ENCODE data around the gene ABCG8. TPM values are rescaled to one million over a fixed set of nuclear protein-coding genes. Genes with fewer than 3 reads are reported as not detected.

ABCG8 gene
- total RNA-seq, 1 donor from 2014 or later, result not detected

DNA sequence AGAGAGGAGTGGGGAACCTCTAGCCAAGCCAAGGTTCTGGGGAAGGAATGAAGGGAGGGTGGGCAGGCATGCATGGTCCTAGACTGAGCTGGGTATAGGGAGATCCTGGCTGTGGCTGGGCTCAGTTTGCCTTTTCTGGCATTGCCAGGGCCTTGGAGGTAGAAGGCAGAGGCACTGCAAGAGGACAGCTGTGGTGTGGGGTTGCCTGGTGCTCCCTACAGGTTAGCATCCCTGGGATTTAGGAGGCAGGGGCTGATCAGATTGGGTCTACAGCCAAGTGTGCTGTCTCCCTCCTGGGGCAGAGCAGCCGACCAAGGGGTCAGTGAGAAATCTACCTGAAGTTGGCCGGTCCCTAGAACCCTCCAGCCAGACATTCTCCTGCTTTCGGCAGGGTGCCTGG, 15.9 kb downstream of the ABCG8 start:
- H3K27me3 Mint-ChIP-seq, result peaks cover 15% of the 10 kb centered on the region

DNA sequence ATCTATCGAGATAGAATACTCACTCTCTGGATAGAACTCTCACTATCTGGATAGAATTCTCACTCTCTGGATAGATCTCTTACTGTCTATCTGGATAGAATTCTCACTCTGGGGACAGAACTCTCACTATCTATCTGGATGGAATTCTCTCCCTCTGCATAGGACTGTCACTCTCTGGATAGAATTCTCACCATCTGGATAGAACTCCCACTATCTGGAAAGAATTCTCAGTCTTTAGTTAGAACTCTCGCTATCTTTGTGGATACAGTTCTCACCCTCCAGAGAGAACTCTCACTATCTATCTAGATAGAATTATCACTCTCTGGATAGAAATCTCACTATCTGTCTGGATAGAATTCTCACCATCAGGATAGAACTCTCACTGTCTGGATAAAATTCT, 16.5 kb downstream of the ABCG8 start:
- Mint-ChIP-seq H3K36me3 (ENCODE audit: low read depth) (no peaks in the 10 kb centered on the region), H3K27ac (no peak overlapping the region), H3K9me3 (no peaks in the 10 kb centered on the region), H3K4me3 (no peak overlapping the region), H3K27me3 (peaks cover 15% of the 10 kb centered on the region), H3K4me1 (no peaks in the 10 kb centered on the region)
- intact Hi-C loops (cut with micrococcal nuclease), result no loop called here
- DNase-seq, result no peak

More for the DNA sequence above, 15.9 kb downstream of the ABCG8 start:
- no peak overlapping the region for H3K27ac Mint-ChIP-seq
- no peaks in the 10 kb centered on the region for H3K36me3 Mint-ChIP-seq (ENCODE audit: low read depth)
- no peaks in the 10 kb centered on the region for H3K9me3 Mint-ChIP-seq
- intact Hi-C loops (cut with micrococcal nuclease), result no loop called here
- H3K4me1 Mint-ChIP-seq, result no peaks in the 10 kb centered on the region
- H3K4me3 Mint-ChIP-seq, result no peak overlapping the region
- DNase-seq, result no peak

DNA sequence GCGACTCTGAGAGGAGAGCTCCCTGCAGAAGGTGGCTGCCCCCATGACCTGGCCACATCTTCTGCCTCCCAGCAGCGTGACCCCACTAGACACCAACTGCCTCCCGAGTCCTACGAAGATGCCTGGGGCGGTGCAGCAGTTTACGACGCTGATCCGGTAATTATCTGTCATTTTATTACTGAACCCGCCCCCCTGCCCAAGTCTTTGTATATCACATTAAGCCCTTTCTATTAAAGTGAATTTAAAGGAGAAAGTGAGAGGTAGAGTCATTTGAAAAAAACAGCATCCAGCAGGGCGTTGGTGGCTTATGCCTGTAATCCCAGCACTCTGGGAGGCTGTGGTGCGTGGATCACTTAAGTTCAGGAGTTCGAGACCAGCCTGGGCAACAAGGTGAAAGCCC, 33.4 kb downstream of the ABCG8 start:
- H3K27ac Mint-ChIP-seq, result no peak overlapping the region
- H3K4me1 Mint-ChIP-seq, result no peaks in the 10 kb centered on the region
- H3K9me3 Mint-ChIP-seq, result no peaks in the 10 kb centered on the region
- H3K36me3 Mint-ChIP-seq (ENCODE audit: low read depth), result no peaks in the 10 kb centered on the region
- peaks cover 10% of the 10 kb centered on the region for H3K27me3 Mint-ChIP-seq
- no peak overlapping the region for H3K4me3 Mint-ChIP-seq
- peak; percentile 44 for DNase-seq
- intact Hi-C loops (cut with micrococcal nuclease), result loop anchor here (10.0 kb wide), 1 partner anchor 257 kb away; no protein-coding TSS in a partner anchor

DNA sequence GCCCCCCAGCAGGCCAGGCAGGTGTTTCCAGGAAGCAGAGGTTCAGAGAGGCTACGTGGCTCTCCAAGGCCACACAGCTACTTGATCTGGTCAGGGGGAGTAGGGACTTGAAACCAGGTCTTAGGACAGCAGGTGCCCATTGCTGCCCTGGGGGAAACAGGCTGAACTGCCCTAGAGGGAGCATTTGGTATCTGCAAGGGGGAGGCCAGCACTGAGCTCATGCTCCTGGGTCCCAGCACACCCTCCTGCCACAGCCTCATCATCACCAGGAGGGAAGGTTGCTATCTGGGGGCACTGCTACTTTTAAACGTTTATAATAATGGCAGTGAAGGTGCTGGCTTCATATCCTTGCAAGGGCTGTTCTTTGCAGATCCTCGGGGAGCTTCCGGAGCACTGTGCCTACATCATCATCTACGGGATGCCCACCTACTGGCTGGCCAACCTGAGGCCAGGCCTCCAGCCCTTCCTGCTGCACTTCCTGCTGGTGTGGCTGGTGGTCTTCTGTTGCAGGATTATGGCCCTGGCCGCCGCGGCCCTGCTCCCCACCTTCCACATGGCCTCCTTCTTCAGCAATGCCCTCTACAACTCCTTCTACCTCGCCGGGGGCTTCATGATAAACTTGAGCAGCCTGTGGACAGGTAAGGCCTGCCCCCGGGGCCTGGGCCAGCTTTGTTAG, 36.1 kb downstream of the ABCG8 start:
- Mint-ChIP-seq H3K4me3 (no peak overlapping the region), H3K27me3 (peaks cover 3% of the 10 kb centered on the region), H3K4me1 (peaks cover 2% of the 10 kb centered on the region), H3K9me3 (no peaks in the 10 kb centered on the region), H3K36me3 (ENCODE audit: low read depth) (no peaks in the 10 kb centered on the region), H3K27ac (no peak overlapping the region)
- peak; percentile 53 for DNase-seq
- intact Hi-C loops (cut with micrococcal nuclease), result loop anchor here (10.0 kb wide), 1 partner anchor 260 kb away; no protein-coding TSS in a partner anchor

GRCh38 chr2:43877782-43878464, 39.2 kb downstream of the ABCG8 start:
- Mint-ChIP-seq H3K27me3 (no peaks in the 10 kb centered on the region), H3K36me3 (ENCODE audit: low read depth) (no peaks in the 10 kb centered on the region), H3K4me1 (peaks cover 2% of the 10 kb centered on the region), H3K9me3 (no peaks in the 10 kb centered on the region), H3K4me3 (no peak overlapping the region), H3K27ac (no peak overlapping the region)
- DNase-seq, result peak; percentile 90
- intact Hi-C loops (cut with micrococcal nuclease), result loop anchor here (10.0 kb wide), 1 partner anchor 263 kb away; no protein-coding TSS in a partner anchor

GRCh38 chr2:43879261-43879660, 40.5 kb downstream of the ABCG8 start:
- DNase-seq, result peak; percentile 51
- H3K4me3 Mint-ChIP-seq, result no peak overlapping the region

GRCh38 chr2:43880471-43880870, 41.7 kb downstream of the ABCG8 start:
- H3K4me1 Mint-ChIP-seq, result peaks cover 2% of the 10 kb centered on the region
- DNase-seq, result no peak
- H3K36me3 Mint-ChIP-seq (ENCODE audit: low read depth), result no peaks in the 10 kb centered on the region
- intact Hi-C loops (cut with micrococcal nuclease), result no loop called here
- no peaks in the 10 kb centered on the region for H3K27me3 Mint-ChIP-seq
- H3K4me3 Mint-ChIP-seq, result no peak overlapping the region
- H3K27ac Mint-ChIP-seq, result no peak overlapping the region
- H3K9me3 Mint-ChIP-seq, result no peaks in the 10 kb centered on the region

More at GRCh38 chr2:43879261-43879660, 40.5 kb downstream of the ABCG8 start:
- Mint-ChIP-seq H3K27ac (no peak overlapping the region), H3K4me1 (peaks cover 2% of the 10 kb centered on the region), H3K36me3 (ENCODE audit: low read depth) (no peaks in the 10 kb centered on the region), H3K9me3 (no peaks in the 10 kb centered on the region), H3K27me3 (no peaks in the 10 kb centered on the region)
- intact Hi-C loops (cut with micrococcal nuclease), result loop anchor here (10.0 kb wide), 1 partner anchor 264 kb away; no protein-coding TSS in a partner anchor

- peaks cover 2% of the 10 kb centered on the region for H3K4me1 Mint-ChIP-seq
- intact Hi-C loops (cut with micrococcal nuclease), result no loop called here
- H3K27me3 Mint-ChIP-seq, result no peaks in the 10 kb centered on the region
- no peaks in the 10 kb centered on the region for H3K9me3 Mint-ChIP-seq
- no peak overlapping the region for H3K27ac Mint-ChIP-seq
- no peak overlapping the region for H3K4me3 Mint-ChIP-seq
- peak; percentile 41 for DNase-seq
- H3K36me3 Mint-ChIP-seq (ENCODE audit: low read depth), result peaks cover 1% of the 10 kb centered on the region
Observed at GRCh38 chr2:43880952-43881351, 42.2 kb downstream of the ABCG8 start.

DNA sequence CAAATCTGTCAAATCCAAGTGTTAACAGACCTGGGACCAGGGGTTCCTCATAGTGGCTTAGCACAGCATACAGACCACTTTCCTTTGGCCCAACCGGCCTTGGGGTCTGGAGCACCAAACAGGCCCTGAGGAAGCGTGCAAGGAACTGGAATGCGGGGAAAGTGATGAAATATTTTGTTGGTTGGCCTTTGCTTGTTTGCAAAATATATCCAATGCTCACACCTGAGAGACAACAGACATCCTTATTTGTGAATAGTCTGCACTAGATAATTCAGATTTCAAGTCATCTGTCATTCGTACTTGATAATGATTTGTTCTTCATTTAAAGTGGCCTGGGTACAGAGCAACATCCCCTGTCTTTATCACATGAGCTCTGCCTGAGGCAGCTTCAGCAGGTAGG, 43.5 kb downstream of the ABCG8 start:
- H3K4me3 Mint-ChIP-seq, result no peak overlapping the region
- intact Hi-C loops (cut with micrococcal nuclease), result no loop called here
- H3K36me3 Mint-ChIP-seq (ENCODE audit: low read depth), result peaks cover 11% of the 10 kb centered on the region
- H3K9me3 Mint-ChIP-seq, result no peaks in the 10 kb centered on the region
- DNase-seq, result peak; percentile 51
- peaks cover 4% of the 10 kb centered on the region for H3K4me1 Mint-ChIP-seq
- no peak overlapping the region for H3K27ac Mint-ChIP-seq
- H3K27me3 Mint-ChIP-seq, result no peaks in the 10 kb centered on the region

- Mint-ChIP-seq H3K36me3 (ENCODE audit: low read depth) (peaks cover 33% of the 10 kb centered on the region), H3K4me1 (peaks cover 7% of the 10 kb centered on the region), H3K27me3 (no peaks in the 10 kb centered on the region), H3K4me3 (no peak overlapping the region), H3K27ac (no peak overlapping the region), H3K9me3 (no peaks in the 10 kb centered on the region)
- DNase-seq, result no peak
- intact Hi-C loops (cut with micrococcal nuclease), result no loop called here
Observed at GRCh38 chr2:43884689-43885088, 45.9 kb downstream of the ABCG8 start.

DNA sequence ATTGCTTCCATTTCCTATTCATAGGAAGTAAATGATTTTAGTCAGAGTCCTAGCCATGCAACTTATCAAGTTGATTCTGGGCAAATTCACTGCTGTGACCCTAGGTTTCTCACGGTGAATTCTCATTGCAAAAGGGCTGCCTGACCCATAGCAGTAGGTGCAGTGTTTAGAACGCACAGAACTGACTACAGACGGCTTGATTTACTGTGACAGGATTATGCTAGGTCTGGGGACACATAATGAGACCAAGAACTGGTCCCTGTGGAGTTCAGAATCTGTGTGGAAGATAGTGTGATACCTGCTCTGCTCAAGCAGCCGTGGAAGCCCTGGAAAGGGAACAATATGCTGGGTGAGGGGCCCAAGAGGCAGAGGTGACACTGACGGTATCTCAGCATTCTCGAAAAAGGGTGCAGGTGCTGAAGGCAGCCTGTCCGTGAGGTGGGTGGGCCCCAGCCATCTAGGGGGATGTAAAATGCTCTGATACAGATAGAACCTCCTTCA, 46.4 kb downstream of the ABCG8 start:
- H3K36me3 Mint-ChIP-seq (ENCODE audit: low read depth), result peaks cover 37% of the 10 kb centered on the region
- DNase-seq, result no peak
- H3K4me1 Mint-ChIP-seq, result peaks cover 7% of the 10 kb centered on the region
- H3K4me3 Mint-ChIP-seq, result no peak overlapping the region
- H3K27ac Mint-ChIP-seq, result no peak overlapping the region
- intact Hi-C loops (cut with micrococcal nuclease), result no loop called here
- H3K27me3 Mint-ChIP-seq, result no peaks in the 10 kb centered on the region
- H3K9me3 Mint-ChIP-seq, result no peaks in the 10 kb centered on the region

DNA sequence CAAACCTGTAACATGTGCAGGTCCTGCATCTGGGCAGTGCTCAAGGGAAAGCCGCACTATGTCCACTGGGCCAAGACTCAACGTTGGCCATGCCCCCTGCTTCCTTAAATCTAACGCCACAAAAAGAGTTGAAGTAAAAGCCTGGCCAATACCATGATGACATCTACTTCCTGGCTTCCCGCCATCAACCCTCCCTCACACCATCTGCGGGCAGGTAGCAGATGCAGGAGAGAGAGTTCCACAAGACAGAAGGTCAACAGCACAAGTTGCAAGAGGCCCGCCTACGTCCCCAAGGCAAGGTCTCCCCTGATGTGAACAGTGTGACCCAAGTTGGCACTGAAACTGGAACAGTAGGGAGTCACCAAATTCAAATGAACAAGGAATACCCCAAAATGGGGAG, 48.4 kb downstream of the ABCG8 start:
- intact Hi-C loops (cut with micrococcal nuclease), result no loop called here
- peaks cover 7% of the 10 kb centered on the region for H3K4me1 Mint-ChIP-seq
- peak; percentile 47 for DNase-seq
- H3K36me3 Mint-ChIP-seq (ENCODE audit: low read depth), result peaks cover 55% of the 10 kb centered on the region
- no peak overlapping the region for H3K4me3 Mint-ChIP-seq
- no peak overlapping the region for H3K27ac Mint-ChIP-seq
- H3K27me3 Mint-ChIP-seq, result no peaks in the 10 kb centered on the region
- no peaks in the 10 kb centered on the region for H3K9me3 Mint-ChIP-seq

GRCh38 chr2:43889416-43889815, 50.6 kb downstream of the ABCG8 start:
- Mint-ChIP-seq H3K9me3 (no peaks in the 10 kb centered on the region), H3K27ac (no peak overlapping the region), H3K4me1 (peaks cover 7% of the 10 kb centered on the region), H3K36me3 (ENCODE audit: low read depth) (peaks cover 71% of the 10 kb centered on the region), H3K4me3 (no peak overlapping the region), H3K27me3 (no peaks in the 10 kb centered on the region)
- intact Hi-C loops (cut with micrococcal nuclease), result no loop called here
- DNase-seq, result no peak

DNA sequence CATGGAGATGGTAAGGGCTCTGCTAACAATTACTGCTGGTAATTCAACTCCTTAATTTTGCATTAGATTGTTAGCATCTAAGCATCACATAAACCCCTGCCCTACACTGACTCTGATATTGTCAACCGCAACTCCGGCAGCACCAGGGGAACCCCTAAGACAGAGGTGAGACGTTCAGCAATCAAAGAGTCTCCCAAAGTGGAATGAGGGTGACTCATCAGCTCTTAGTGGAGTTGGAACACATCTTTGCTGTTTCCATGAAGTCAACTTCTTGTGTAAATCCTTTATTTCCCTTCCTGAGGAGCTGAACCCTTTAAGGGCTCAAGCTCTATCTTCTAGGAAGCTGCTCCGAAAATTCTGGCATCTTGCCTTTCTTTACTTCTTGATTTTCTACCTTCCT, 52.1 kb downstream of the ABCG8 start:
- Mint-ChIP-seq H3K27ac (no peak overlapping the region), H3K4me3 (no peak overlapping the region), H3K36me3 (ENCODE audit: low read depth) (peaks cover 78% of the 10 kb centered on the region), H3K27me3 (no peaks in the 10 kb centered on the region), H3K4me1 (peaks cover 7% of the 10 kb centered on the region), H3K9me3 (no peaks in the 10 kb centered on the region)
- DNase-seq, result no peak
- intact Hi-C loops (cut with micrococcal nuclease), result no loop called here

Data from activated CD4-positive, alpha-beta T cell treated with anti-CD3 and anti-CD28 coated beads, Interleukin-2, amount 10 ng/mL, durations not matched to agents 24 days and 14 days (primary cell).